Right forelimb (tissue), 1 donor: ENCODE measurements around the gene LRRC42.

Experiments used
- DNase-seq: peaks from one replicate; pipeline ENCODE4 v3.0.0-alpha.2; 2018

LRRC42 gene

DNA sequence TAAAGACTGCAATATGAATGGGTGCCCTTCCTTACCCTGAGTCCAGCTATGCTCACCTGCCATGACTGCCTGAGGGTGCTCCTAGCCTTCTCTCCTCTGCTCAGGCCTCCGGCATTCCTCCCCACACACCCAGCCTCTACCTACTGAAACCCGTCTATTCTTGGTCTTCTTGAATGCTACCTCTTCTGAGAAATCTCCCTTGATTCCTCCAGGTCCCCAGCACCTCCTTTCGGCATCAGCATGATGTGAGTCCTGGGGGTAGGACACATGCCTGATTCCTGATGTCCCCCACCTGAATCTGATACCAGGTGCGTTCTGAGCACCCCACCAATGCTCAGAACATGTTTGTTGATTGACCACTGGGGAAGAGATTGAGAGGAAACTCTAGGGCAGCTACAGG is 63.3 kb downstream of the LRRC42 start:
- DNase-seq: no peak

DNA sequence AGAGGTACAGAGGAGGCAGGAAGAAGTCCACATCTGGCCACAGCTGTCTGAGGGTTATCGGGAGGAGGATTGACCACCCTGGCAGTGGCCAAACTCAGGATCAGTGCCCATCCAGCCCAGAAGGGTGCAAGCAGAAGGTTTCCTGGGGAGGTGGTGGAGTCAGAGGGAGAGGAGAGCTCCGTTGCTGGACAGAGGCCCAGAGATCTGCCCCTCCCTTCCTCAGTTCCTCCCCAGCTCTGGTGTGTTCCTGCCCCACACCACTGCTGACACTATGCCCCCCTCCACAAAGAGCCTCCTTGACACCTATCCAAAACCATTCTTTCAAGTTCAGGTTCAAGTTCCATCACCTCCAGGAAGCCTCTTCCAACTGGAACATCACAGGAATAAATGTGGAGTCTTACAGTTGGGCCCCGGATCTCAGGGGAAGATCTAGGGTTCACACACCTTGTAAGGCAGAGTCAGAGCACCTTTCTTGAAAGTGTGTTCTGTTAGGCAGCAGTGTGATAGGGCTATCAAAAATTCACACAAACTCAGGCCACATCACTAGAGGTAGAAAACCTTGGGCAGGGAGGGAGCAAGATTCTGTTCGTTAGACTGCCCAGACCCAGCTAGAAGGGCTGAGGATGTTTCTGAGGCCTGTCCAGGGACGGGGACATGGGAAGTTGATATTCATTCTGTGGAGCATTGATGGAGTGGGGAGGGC is 64.4 kb downstream of the LRRC42 start:
- DNase-seq: no peak

DNA sequence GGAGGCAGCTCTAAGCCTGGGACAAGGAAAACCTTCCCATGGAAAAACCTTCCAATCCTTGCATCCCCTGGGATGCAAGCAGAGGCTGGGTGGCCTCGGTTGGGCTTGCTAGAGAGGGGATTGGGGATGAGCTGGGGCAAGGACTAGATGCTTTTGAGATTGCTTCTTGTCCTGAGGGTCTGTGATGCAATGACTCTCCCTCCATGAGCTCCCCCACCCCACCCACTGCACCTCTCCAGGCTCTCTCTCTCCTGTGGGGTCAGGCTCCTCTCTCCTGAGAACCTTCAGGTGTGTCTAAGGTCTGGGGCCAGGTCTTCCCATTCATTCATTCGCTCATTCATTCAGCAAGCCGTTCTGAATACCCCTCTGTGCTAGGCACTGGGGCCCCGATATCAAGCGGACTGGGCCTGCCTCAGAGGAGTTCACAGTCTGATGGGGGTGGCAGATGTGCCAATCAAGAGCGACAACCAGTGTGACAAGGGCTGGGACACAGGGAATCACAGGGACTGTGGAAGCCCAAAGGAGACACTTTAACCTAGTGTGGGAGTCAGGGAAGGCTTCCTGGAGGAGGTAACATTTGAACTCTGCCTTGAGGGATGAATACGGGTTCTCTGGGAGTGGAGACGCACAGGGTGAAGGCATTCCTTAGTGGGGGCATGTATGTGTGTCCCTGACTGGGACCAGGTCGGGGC is 65.3 kb downstream of the LRRC42 start:
- no peak for DNase-seq

DNA sequence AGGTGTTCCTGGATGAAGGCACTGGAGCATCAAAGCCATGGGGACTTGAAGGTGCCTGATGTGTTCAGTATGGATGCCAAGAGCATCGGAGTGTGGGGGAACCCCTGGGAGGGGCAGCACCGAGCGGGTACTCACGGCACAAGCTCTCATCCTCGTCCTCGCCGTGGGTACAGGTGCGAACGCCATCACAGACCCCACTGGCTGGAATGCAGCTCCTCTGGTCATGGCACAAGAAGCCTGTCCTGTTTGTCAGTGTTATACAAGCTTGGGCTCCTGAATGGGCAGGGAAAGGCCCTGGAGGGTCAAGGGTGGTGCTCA is 65.8 kb downstream of the LRRC42 start:
- DNase-seq: no peak

DNA sequence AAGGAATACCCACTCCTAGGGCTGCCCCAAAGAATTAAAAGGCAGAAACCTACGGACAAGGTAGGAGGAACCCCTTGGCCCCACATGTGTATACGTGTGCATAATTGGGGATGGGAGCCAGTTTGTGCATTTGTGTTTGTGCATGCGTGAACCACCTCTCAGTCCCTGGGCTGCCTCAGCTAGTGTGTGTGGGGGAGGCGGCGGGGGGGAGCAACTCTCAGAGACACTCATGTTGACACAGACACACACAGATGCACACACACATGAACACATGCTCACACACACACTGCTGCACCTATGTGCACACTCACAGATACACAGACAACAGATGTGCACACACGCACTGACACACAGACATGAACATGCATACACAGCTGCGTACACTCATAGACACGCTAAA is 66.7 kb downstream of the LRRC42 start:
- no peak for DNase-seq

DNA sequence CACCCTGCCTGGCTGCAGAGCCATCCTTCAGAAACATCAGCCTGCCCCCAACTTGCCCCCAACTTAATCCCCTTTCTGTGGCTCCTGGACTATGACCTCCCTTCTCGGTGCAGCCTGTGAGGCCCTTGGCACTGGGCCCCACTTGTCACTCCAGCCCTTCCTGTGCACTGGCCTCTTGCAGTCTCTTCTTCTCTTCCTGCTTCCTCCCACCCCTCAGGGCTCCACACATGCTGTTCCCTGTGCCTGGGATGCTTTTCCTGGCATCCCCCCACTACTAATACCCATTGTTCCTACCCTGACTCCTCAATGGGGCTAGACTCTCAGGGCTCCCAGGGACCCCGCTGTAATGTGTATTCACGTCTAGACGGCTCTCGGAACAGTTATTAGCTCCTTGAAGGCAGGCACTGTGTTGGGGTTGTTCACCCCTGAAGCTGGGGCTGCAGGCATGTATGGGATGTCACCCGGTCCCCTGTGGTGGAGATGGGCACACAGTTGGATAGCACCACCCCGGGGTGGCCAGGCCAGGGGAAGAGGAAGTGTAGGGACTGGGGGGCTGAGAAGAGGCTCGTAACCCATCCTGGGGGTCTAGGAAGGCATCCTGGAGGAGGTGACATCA is 67.4 kb downstream of the LRRC42 start:
- no peak for DNase-seq

DNA sequence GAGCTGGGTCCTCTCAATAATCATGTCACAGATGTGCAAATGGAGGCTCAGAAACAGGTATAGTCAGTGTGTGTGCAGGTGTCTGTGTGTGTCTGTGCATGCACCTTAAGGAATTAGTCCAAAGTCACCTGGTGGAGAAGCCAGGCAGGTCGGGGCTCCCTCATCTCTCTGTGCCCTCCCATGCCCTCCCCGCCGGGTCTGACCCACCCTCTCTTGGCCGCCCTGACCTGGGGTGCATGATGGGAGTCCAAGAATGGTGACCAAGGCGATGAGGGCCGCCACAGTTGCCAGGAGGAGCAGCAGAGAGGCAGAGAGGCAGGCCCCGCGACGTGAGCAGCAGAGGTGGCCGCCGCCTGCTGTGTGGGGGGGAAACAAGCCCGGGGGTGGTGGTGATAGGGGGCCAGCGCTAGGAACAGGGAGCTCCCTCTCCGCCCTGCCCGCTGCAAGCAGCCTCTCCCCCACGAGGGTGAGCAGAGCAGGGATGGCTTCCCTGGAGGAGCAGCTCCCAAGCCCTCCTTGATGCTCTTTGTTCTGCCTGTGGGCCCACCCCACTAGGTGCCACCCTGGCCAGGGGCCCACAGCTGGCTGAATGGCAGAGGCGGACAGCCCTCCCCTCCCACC is 68.0 kb downstream of the LRRC42 start:
- no peak for DNase-seq

DNA sequence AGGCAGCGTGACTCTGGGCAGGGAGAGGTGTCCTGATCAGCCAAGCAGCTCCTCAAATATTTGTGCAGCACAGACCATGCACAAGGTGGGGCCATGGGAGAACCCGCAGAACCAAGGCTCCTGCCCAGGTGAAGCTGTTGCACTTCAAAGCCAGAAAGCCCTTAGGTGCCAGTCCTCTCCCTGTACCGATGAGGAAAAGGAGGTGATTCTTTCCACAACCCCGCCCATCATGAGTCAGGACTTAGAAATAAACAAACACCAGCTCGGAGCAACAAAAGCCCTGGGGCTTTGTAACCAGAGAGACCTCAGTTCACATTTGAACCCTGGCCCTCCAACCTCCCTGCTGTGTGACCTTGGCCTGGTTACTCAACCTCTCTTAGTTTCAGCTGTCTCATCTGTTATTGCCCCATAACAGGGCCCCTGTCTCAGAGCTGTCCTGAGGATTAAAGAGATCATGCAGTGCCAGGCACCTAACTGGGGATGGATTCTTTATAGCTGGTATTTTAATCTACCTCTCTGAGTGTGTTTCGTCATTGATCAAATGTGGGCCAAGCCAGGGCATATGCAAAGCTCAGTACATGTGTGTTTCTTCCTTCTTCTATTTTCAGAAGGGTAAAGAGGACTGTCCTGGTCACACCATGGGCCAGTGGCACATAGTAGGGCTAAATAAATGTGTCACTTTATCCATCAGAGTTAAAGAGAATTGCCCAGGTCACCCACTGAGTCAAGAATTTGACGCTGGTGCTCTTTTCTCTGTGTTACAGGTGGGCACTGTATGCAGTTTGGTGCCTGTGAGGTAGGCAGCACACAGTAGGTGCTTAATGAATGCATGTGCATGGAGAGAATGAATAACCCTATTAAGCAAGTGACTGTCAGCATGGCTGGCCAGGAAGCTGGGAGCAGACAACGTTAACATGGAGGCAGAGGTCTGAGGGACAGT is 70.5 kb downstream of the LRRC42 start:
- no peak for DNase-seq
